MG63 (cell line): Measurements from ENCODE around the gene NEAT1. TPM values are rescaled to one million over a fixed set of nuclear protein-coding genes. Genes with fewer than 3 reads are reported as not detected.

Source experiments
- DNase-seq: peaks from one replicate; pipeline ENCODE4 v3.0.0-alpha.2; 2020
- H3K27me3 ChIP-seq: fragments of 250-450 bp; sonication (Bioruptor Pico); 2 replicates; pipeline ENCODE4 v1.5.1; 2020; ENCODE audit warnings: mild to moderate bottlenecking, moderate library complexity
- H3K36me3 ChIP-seq: fragments of 250-450 bp; sonication (Bioruptor Pico); 2 replicates; pipeline ENCODE4 v1.5.1; 2020; ENCODE audit warnings: mild to moderate bottlenecking, moderate library complexity
- H3K4me3 ChIP-seq: fragments of 250-450 bp; sonication (Bioruptor Pico); 2 replicates; pipeline ENCODE4 v1.5.1; 2020; ENCODE audit warnings: mild to moderate bottlenecking, moderate library complexity
- H3K9me3 ChIP-seq: fragments of 250-450 bp; sonication (Bioruptor Pico); 2 replicates; pipeline ENCODE4 v1.5.1; 2020; ENCODE audit warnings: mild to moderate bottlenecking, moderate library complexity
- total RNA-seq: library from RNA; depleted of rRNA; stranded (reverse); fragments of >200 nt; shearing (Covaris generic); gene quantifications from 2 replicates; pipeline ENCODE4 v1.2.3, GENCODE V29; 2014; ENCODE audit warnings: low replicate concordance; rRNA removed

The NEAT1 gene
- total RNA-seq = 4.8 and 7.7 TPM in 2 replicates

DNA sequence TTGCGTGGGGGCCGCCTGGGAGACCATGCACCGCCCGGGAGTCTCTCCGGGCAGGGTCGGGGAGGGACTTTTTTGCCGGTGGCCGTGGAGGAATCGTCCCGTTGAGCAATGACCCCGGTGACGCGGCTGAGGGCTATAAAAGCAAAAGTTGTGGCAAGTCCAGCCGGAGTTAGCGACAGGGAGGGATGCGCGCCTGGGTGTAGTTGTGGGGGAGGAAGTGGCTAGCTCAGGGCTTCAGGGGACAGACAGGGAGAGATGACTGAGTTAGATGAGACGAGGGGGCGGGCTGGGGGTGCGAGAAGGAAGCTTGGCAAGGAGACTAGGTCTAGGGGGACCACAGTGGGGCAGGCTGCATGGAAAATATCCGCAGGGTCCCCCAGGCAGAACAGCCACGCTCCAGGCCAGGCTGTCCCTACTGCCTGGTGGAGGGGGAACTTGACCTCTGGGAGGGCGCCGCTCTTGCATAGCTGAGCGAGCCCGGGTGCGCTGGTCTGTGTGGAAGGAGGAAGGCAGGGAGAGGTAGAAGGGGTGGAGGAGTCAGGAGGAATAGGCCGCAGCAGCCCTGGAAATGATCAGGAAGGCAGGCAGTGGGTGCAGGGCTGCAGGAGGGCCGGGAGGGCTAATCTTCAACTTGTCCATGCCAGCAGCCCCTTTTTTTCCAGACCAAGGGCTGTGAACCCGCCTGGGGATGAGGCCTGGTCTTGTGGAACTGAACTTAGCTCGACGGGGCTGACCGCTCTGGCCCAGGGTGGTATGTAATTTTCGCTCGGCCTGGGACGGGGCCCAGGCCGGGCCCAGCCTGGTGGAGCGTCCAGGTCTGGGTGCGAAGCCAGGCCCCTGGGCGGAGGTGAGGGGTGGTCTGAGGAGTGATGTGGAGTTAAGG lies at the start of gene NEAT1:
NEAT1 (plus strand) TSS at position 166 of the 883 bp plus-strand sequence.
- peak within 1 kb of the TSS; percentile 80 for H3K4me3 ChIP-seq
- H3K9me3 ChIP-seq = peaks cover 5% of the 10 kb centered on the region; the same call in 1 of the 2 replicates
- H3K36me3 ChIP-seq = peaks cover 51% of the 10 kb centered on the region
- H3K27me3 ChIP-seq = no peaks in the 10 kb centered on the region; the same call in 1 of the 2 replicates
- peak; percentile 97 for DNase-seq

DNA sequence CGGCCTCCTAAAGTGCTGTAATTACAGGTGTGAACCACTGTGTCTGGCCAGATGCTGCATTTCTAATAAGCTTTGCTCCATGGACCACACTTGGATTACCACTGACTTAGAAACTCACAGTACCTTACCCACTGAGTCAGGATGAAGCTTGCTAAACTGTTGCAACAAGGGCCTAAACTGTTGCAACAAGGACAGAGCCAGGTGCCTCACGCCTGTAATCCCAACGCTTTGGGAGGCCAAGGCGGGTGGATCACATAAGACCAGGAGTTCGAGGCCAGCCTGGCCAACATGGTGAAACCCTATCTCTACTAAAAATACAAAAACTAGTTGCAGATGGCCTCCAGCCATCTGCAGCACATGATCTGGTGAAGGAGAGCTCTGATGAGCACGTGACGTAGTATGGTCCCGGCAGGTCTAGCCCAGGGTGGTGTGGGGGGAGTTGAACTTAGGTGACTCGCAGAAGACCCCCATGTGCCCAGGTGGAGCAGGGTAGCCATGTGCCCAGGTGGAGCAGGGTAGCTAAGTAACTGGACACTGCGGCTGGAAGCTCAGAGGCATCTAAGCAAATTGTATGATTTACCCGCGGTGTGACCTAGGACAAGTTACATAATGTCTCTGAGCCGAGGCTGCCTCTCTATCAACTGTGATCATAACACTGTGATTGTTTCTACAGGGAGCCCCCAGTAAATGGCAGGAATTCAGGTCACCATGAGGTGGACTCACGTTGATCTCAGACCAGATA lies 48.6 kb upstream of the NEAT1 start:
- no peak for DNase-seq
- H3K27me3 ChIP-seq = no peaks in the 10 kb centered on the region
- no peaks in the 10 kb centered on the region for H3K36me3 ChIP-seq
- no peaks in the 10 kb centered on the region for H3K9me3 ChIP-seq
- no peak overlapping the region for H3K4me3 ChIP-seq

DNA sequence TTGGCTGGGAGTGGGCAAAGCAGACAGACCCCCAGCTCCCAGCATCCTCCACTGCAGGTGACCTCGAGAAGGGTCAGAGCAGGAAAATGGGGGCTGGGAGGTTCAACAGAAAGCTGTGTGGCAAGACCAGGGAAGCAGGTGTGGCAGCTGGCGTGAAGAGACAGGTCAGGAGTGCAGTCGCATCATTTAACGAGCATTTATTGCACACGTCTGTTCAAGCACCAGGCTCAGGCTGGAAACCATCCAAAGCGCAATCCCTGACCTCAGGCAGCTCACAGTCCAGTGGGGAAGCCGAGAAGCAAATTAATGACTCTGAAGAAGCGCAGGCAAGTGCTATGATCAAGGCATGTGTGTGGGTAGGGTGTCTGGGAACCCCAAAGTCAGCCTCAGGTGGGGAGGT lies 47.6 kb upstream of the NEAT1 start:
- Histone ChIP-seq H3K9me3 (no peaks in the 10 kb centered on the region), H3K27me3 (no peaks in the 10 kb centered on the region), H3K4me3 (no peak overlapping the region), H3K36me3 (no peaks in the 10 kb centered on the region)
- no peak for DNase-seq

DNA sequence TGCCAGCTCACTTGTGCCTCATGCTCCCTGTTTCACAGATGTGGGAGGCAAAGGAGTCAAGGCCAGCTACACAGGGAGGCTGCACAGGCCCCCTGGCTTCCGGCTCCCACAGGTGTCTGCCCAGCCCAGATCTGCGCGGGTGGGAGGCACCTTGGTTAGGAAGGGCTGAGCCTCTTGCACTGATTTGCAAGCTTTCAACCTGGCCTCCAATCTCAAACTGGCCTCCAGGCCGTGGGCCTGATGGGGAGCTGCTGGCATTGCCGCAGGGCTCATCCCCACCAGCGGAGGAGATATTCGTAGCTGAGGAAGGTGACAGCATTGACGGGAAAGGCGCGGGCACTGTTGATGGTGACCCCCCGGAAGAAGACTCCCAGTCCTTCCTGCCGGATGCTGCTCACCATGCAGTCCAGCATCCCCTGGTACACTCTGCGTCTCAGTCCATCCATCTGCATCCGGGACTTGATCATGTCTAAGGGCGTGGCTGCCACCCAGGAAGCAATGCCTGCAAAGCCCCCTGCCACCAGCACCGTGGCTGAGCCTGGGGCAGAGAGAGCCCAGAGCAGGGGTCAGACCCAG lies 46.4 kb upstream of the NEAT1 start:
- H3K4me3 ChIP-seq = no peak overlapping the region
- H3K9me3 ChIP-seq = no peaks in the 10 kb centered on the region
- no peaks in the 10 kb centered on the region for H3K36me3 ChIP-seq
- H3K27me3 ChIP-seq = no peaks in the 10 kb centered on the region
- no peak for DNase-seq

DNA sequence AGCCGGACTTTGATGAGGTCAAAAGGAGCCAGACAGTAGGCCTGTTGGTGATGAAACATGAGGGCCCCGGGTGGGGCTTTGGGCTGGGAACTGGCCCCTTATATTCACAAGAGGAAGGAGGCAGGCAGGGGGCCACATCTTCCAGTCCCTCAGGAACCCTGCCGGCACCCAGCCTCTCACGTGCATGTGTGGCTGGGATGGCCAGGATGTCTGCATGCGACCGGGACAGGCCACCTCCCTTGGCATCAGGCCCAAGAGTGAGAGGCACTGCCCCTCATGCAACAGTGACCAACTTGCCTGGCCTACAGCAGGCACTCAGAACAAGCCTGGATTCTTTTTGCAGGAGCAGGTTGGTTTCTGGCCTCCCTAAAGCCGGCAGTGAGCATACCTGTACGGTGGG lies 45.6 kb upstream of the NEAT1 start:
- Histone ChIP-seq H3K27me3 (no peaks in the 10 kb centered on the region), H3K9me3 (no peaks in the 10 kb centered on the region), H3K4me3 (no peak overlapping the region), H3K36me3 (no peaks in the 10 kb centered on the region)
- DNase-seq = no peak

DNA sequence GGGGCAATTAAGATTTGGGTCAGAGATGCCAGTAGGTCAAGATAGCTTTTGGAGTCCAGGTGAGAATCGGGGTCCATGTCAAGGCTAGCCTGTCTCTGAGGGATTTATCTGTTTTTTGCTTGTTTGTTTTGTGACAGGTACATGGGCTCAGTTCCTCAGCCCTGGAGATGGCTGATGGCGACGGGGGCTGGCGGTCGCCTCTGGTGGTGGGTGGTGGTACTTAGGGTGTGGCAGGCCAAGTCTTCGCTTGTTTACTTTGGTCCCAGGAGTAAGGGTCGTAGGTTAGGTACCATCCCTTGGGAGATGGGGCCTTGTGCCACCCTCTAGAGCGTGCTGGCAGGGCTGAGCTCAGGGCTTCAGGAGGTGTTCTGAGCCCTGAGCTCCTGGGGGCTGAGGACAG lies 44.8 kb upstream of the NEAT1 start:
- Histone ChIP-seq H3K27me3 (no peaks in the 10 kb centered on the region), H3K4me3 (no peak overlapping the region), H3K9me3 (no peaks in the 10 kb centered on the region), H3K36me3 (no peaks in the 10 kb centered on the region)
- no peak for DNase-seq

DNA sequence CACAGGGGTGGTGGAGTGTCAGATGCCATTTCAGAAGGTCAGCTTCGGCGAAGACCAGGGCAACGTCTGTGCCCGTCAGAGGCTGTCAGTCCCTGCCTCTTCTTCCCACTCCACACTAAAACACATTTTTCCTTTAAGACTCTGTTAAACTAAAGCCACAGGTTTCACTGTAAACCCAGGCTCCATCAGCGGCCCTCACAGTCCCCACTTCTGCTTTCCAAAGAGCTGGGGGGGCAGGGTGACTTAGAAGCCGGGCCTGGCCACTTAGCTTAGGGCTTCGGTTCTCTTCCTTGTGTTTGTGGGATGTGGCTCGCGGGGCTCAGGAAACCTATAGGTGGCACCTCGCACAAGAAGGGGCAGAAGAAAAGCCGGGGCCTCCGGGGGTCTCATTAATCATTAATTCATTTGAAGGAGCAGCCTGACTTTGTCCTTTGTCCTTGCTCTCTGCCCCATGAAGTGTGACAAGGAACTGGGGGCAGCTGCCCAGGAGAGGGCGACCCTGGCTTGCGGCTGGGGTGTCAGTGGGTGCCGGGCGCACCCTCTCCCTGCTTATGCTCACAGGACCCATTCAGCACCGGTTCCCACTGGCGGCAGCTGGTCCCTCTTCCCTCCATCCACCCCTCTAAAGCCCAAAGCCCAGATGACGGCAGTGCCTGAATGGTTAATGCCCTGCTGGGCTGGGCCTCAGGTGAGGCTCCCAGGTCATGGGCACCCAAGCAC lies 44.2 kb upstream of the NEAT1 start:
- DNase-seq = no peak
- no peak overlapping the region for H3K4me3 ChIP-seq
- no peaks in the 10 kb centered on the region for H3K9me3 ChIP-seq
- no peaks in the 10 kb centered on the region for H3K36me3 ChIP-seq
- no peaks in the 10 kb centered on the region for H3K27me3 ChIP-seq

DNA sequence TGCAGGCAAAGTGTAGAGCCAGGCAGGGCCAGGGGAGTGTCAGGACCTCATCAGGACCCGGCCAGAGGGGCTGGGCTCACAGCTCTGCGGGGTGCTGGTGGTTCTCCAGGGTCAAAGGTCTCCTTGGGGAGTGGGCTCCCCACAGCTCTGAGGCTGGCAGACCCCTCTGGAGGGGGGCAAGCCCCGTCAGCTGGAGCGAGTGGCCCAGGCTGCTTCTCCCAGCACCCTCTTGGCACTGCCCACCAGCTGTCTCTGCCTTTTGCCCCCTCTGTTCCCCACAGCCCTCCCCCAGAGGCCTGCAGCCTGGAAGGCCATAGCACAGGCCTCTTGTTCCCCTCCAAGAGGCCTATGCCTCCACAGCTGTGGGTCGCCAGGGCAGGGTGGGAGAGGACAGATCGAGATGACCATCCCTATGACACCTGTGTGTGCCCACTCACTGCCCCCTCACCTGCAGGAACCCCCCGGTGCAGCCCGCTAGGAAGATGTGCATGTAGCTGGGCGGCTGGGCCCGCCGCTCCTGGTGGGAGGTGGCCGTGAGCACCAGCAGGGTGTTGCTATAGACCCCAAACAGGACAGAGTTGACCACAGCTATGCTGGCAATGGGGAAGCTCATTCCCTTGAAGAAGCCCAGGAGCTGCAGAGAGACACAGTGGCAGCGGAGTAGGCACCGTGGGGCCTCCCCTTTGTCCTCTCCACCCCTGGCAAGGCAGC lies 43.5 kb upstream of the NEAT1 start:
- Histone ChIP-seq H3K36me3 (no peaks in the 10 kb centered on the region), H3K4me3 (no peak overlapping the region), H3K9me3 (no peaks in the 10 kb centered on the region), H3K27me3 (no peaks in the 10 kb centered on the region)
- no peak for DNase-seq

DNA sequence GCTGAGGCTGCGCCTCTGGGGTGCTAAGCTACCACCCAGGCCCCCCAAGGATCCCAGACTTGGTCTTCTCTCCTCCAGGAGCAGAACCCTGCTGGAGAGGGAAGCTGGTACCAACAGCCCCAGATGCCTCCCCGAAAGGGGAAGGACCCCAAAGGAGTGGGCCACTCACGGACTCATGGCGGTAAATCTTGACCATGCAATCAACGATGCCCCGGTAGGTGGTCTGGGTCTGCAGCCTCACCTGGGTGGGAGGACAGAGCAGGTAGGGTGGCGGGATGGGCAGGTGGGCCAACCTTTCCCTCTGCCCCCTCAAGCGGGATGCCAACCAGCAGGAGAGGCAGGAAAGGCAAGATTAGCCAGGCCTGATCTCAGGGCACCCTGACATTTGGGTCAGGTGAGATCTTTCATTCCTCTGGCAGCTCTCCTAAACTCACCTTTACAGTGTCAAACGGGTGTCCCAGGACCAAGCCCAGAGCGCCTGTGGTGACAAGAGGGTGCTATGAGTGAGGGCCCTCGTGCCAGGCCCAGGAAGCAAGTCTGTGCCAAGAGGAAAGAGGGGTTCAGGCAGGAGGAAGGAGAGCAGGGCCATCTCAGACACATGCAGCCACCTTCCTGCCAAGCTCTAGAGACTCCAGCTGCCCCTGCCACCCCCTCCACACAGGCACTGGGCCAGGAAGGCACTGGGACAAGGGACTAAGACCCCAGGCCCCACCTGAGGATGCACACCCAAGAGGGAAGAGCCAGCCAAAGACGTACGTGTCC lies 42.7 kb upstream of the NEAT1 start:
- no peak overlapping the region for H3K4me3 ChIP-seq
- no peaks in the 10 kb centered on the region for H3K36me3 ChIP-seq
- H3K27me3 ChIP-seq = no peaks in the 10 kb centered on the region
- no peak for DNase-seq
- no peaks in the 10 kb centered on the region for H3K9me3 ChIP-seq

DNA sequence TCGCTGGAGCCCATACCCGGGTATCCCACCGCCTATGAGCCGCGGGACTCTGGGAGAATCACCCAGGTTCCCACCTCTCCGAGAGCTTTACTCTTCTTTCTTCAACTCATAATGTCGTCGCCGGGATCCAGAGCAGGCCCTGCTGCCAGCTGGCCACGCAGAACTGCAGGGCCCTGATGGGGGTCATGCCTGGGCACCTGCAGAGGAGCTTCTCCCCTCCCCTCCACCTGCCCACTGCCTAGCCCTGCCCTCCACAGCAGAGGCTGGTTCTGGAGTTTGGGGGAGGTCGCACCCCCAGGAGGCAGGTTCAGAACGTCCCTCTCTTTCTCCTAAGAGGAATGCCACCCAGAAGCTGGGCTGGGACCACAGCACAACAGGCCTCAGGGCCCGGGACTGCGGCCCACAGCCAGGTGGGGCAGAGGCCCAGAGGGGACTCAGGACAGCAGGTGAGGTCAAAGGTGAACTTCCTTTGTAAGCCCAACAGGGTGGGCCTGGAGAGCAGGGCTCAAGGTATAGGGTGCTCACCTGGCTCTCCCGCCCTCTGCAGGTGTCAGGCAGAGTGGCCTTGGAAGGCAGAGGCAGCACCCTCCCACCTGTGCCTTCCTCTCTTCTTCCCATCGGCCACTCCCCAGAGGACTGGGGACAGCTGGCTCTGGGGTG lies 42.0 kb upstream of the NEAT1 start:
- Histone ChIP-seq H3K4me3 (no peak overlapping the region), H3K9me3 (no peaks in the 10 kb centered on the region), H3K36me3 (no peaks in the 10 kb centered on the region), H3K27me3 (no peaks in the 10 kb centered on the region)
- DNase-seq = no peak

DNA sequence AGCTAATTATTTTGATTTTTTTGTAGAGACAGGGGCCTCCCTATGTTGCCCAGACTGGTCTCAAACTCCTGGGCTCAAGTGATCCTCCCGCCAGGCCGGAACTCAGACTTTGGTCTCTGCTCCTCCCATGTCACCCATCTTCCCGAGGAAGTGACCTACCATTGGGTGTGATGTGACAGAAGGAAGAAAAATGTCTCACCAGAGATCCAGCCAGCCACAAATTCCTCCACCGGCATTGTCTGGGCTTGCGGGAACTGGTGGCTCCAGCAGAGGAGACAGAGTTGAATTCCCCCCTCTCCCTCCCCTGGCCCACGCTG lies 40.9 kb upstream of the NEAT1 start:
- Histone ChIP-seq H3K4me3 (peak overlapping the region; percentile 30), H3K36me3 (no peaks in the 10 kb centered on the region), H3K9me3 (no peaks in the 10 kb centered on the region), H3K27me3 (no peaks in the 10 kb centered on the region)
- DNase-seq = no peak

DNA sequence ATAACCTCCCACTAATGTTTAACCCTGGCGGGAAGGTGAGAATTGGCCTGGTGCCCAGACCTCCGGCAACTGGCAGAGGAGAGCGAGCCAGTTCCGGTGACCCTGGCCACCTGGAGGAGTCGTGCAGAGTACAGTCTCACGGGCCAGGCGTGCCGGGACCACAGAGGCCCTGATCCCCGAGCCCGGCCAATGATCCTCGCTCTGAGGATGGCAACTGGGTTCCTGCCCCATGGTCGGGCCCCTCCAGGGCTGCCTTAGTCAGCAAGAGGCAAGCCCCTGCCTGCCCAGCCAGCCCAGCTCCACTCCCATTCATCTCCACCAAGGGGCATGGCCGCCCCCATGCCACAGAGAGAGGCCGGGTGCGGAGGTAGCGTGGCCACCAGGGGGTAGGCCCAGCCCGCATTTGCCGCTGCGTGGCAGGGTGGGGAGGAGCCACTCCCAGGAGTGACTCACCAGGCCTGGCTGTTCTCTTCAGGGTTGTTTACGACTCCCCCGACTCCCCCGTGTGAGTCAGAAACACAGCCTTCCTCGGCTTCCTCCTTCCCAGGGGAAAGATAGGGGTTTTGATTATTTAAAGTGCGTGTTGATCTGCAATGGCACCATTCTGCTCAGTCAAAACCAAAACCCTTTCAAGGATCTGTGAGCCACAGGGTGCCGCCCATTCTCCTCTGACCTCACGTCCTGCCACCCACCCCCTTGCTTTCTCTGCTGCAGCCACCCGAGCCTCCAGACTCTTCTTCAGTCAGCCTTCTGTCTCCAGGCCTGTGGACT lies 40.4 kb upstream of the NEAT1 start, which contains the start of gene SLC25A45:
SLC25A45 (minus strand) TSS at position 614 of the 771 bp plus-strand sequence. CDS start 695 bp downstream, outside the sequence.
- Histone ChIP-seq H3K27me3 (no peaks in the 10 kb centered on the region), H3K4me3 (peak within 1 kb of the TSS; percentile 30), H3K9me3 (no peaks in the 10 kb centered on the region), H3K36me3 (0 out of 2 replicates have a peak, but pooled peaks cover under 1% of the 10 kb centered on the region)
- DNase-seq = peak; percentile 99

DNA sequence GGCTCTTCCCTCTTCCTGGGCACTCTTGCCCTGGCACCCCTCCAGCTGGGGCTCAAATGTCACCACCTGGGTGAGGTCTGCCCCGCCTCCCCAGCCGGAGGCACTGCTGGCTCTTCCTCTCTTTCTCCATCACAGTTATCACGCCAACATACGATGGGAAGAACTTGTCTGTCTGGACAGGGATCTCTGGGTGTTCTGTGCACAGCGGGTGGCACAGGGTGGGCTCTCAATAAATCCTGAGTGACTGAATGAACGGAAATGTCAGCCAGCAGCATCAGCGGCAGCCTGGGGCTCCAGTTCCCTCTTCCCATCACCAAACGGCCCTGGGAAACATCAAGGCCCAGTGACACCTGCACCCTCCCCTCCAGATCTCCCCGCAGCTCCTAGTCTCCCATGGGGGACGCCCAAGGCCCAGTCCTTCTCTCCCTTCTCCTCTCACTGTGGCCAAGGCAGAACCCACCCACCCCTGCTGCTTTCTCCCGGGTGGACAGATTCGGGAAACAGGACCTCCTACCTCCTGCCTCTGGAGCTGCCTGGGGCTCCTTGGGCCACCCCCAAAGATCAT lies 39.7 kb upstream of the NEAT1 start:
- H3K27me3 ChIP-seq = no peaks in the 10 kb centered on the region
- peak overlapping the region; percentile 17 for H3K4me3 ChIP-seq
- 0 out of 2 replicates have a peak, but pooled peaks cover 3% of the 10 kb centered on the region for H3K36me3 ChIP-seq
- DNase-seq = no peak
- H3K9me3 ChIP-seq = no peaks in the 10 kb centered on the region

DNA sequence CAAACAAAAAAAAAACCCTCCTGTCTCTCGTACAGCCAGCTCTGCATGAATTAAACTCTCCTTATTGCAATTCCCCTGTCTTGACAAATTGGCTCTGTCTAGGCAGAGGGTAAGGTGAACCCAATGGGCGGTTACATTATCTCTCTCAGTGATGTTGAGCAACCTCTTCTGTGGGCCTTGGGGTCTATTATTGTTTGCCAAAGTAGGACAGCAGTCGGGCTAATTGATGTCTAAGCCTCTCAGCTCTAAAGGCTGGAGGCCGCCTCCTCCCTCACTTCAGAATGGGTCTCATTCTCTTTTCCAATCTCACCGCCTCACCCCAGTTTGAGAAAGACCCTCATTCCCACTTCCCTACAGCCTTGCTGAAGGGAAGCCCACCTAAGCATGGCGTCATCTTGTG lies 38.8 kb upstream of the NEAT1 start:
- no peak for DNase-seq
- peaks cover 10% of the 10 kb centered on the region for H3K36me3 ChIP-seq
- no peaks in the 10 kb centered on the region for H3K27me3 ChIP-seq
- H3K4me3 ChIP-seq = no peak overlapping the region
- H3K9me3 ChIP-seq = no peaks in the 10 kb centered on the region
